H1 (cell line): Measurements from ENCODE around the gene FBLN5. TPM values are rescaled to one million over a fixed set of nuclear protein-coding genes. Genes with fewer than 3 reads are reported as not detected.

Source experiments
- CTCF ChIA-PET: fragments of 300-600 bp; sonication (Branson Sonifier 250); formaldehyde crosslinking; loops from one replicate; lab custom pipeline; 2021; ENCODE audit not compliant: partially characterized antibody; lab: Charles Lee
- POLR2A ChIA-PET: fragments of 300-600 bp; sonication (Branson Sonifier 250); formaldehyde crosslinking; loops from one replicate; lab custom pipeline; 2021; ENCODE audit warnings: inconsistent platforms; ENCODE audit not compliant: partially characterized antibody; lab: Charles Lee
- DNase-seq, 2 experiments: peaks; one replicate each; pipeline versions ENCODE4 v3.0.0 to v3.0.0-alpha.2; 2010 to 2022; ENCODE audit warnings: low spot score in 2 of 2, low read depth in 1 of 2, mixed read lengths in 1 of 2
- FAIRE-seq: peaks from 2 replicates; lab custom pipeline; 2011; peaks lifted over from hg19 to GRCh38; lab: Jason Lieb, UNC
- H2AFZ ChIP-seq: 2 replicates; pipeline ENCODE4 v1.8.1; 2012; ENCODE audit warnings: low read length, inconsistent platforms
- H2AK5ac ChIP-seq: 2 replicates; pipeline ENCODE4 v1.6.1; 2013; ENCODE audit warnings: low read depth, low read length
- H2BK120ac ChIP-seq: replicated peaks from 2 replicates; pipeline ENCODE3; 2013; ENCODE audit warnings: low read depth, low read length, inconsistent platforms
- H2BK12ac ChIP-seq: 2 replicates; pipeline ENCODE4 v1.6.1; 2013; ENCODE audit warnings: low read depth, low read length
- H2BK15ac ChIP-seq: 2 replicates; pipeline ENCODE4 v1.6.1; 2013; ENCODE audit warnings: low read length
- H2BK20ac ChIP-seq: 2 replicates; pipeline ENCODE4 v1.6.1; 2013; ENCODE audit warnings: low read length
- H2BK5ac ChIP-seq: 2 replicates; pipeline ENCODE4 v1.6.1; 2013; ENCODE audit warnings: low read depth, low read length
- H3K14ac ChIP-seq: 2 replicates; pipeline ENCODE4 v1.6.1; 2013; ENCODE audit warnings: inconsistent platforms; ENCODE audit not compliant: insufficient read length
- H3K18ac ChIP-seq: 2 replicates; pipeline ENCODE4 v1.6.1; 2013; ENCODE audit warnings: low read length; ENCODE audit errors: extremely low read depth
- H3K23ac ChIP-seq: 2 replicates; pipeline ENCODE4 v1.6.1; 2013; ENCODE audit warnings: inconsistent platforms; ENCODE audit not compliant: insufficient read length
- H3K23me2 ChIP-seq: 2 replicates; pipeline ENCODE4 v1.6.1; 2013; ENCODE audit warnings: low read depth, low read length
- H3K27ac ChIP-seq: 2 replicates; pipeline ENCODE4 v1.6.1; 2011; ENCODE audit warnings: low read depth, low read length, inconsistent platforms
- H3K27me3 ChIP-seq, 4 experiments: replicated peaks in 1 of 4; 1 replicate in 1 of 4; 2 replicates in 3 of 4; pipeline versions ENCODE4 v1.6.1 to v1.8.1; 2011 to 2013; ENCODE audit warnings: low read length in 3 of 4, mild to moderate bottlenecking in 3 of 4, inconsistent platforms in 2 of 4, mixed read lengths in 2 of 4, moderate library complexity in 1 of 4; ENCODE audit not compliant: control insufficient read depth in 3 of 4, insufficient read depth in 3 of 4; ENCODE audit errors: extremely low read depth in 1 of 4
- H3K36me3 ChIP-seq, 4 experiments: 2 replicates each; pipeline versions ENCODE4 v1.6.1 to v1.8.1; 2011 to 2013; ENCODE audit warnings: mild to moderate bottlenecking in 4 of 4, low read length in 3 of 4, moderate library complexity in 2 of 4, control low read depth in 1 of 4, inconsistent platforms in 1 of 4; ENCODE audit not compliant: insufficient read depth in 4 of 4, control insufficient read depth in 2 of 4
- H3K4ac ChIP-seq: replicated peaks from 2 replicates; pipeline ENCODE3; 2013; ENCODE audit warnings: low read length, low read depth, mixed read lengths, inconsistent platforms; ENCODE audit not compliant: insufficient read length
- H3K4me1 ChIP-seq, 4 experiments: replicated peaks in 1 of 4; 1 replicate in 1 of 4; 2 replicates in 3 of 4; pipeline versions ENCODE4 v1.6.1 to v1.8.1; 2011 to 2013; ENCODE audit warnings: low read length in 3 of 4, inconsistent platforms in 2 of 4, mixed read lengths in 1 of 4; ENCODE audit not compliant: insufficient read depth in 4 of 4, control insufficient read depth in 3 of 4
- H3K4me2 ChIP-seq, 2 experiments: 2 replicates each; pipeline versions ENCODE4 v1.6.1 to v1.8.1; 2011 to 2013; ENCODE audit warnings: low read depth in 2 of 2, low read length in 2 of 2, control low read depth in 1 of 2, inconsistent platforms in 1 of 2, mild to moderate bottlenecking in 1 of 2; ENCODE audit not compliant: insufficient read depth in 1 of 2
- H3K4me3 ChIP-seq, 4 experiments: fragments of 200-600, 300-600 bp in 1 of 4; sonication (generic), shearing (Covaris generic), sonication (Bioruptor Twin) in 1 of 4; 2 replicates each; pipeline versions ENCODE4 v1.5.1 to v1.8.1; 2011 to 2016; ENCODE audit warnings: low read length in 4 of 4, low read depth in 3 of 4, control low read depth in 2 of 4, inconsistent platforms in 2 of 4, mild to moderate bottlenecking in 2 of 4, mixed read lengths in 1 of 4, moderate library complexity in 1 of 4; ENCODE audit not compliant: insufficient read depth in 2 of 4; ENCODE audit errors: extremely low read depth in 1 of 4
- H3K56ac ChIP-seq: replicated peaks from 2 replicates; pipeline ENCODE3; 2013; ENCODE audit warnings: low read depth, mild to moderate bottlenecking, mixed read lengths, low read length, inconsistent platforms; ENCODE audit not compliant: insufficient read length
- H3K79me1 ChIP-seq: 2 replicates; pipeline ENCODE4 v1.6.1; 2013; ENCODE audit warnings: low read depth, low read length, control low read depth
- H3K79me2 ChIP-seq, 2 experiments: 2 replicates each; pipeline versions ENCODE4 v1.6.1 to v1.8.1; 2012 to 2013; ENCODE audit warnings: low read length in 2 of 2, mild to moderate bottlenecking in 2 of 2, inconsistent platforms in 1 of 2; ENCODE audit not compliant: insufficient read depth in 2 of 2, control insufficient read depth in 1 of 2
- H3K9ac ChIP-seq, 4 experiments: replicated peaks in 1 of 4; 1 replicate in 1 of 4; 2 replicates in 3 of 4; pipeline versions ENCODE4 v1.6.1 to v1.8.1; 2011 to 2013; ENCODE audit warnings: low read depth in 3 of 4, low read length in 3 of 4, control low read depth in 2 of 4, mild to moderate bottlenecking in 2 of 4, moderate library complexity in 2 of 4, inconsistent platforms in 1 of 4; ENCODE audit errors: extremely low read depth in 1 of 4
- H3K9me3 ChIP-seq, 2 experiments: 2 replicates each; pipeline versions ENCODE4 v1.6.1 to v1.8.1; 2012 to 2013; ENCODE audit warnings: mild to moderate bottlenecking in 2 of 2, moderate library complexity in 2 of 2, control low read depth in 1 of 2, inconsistent platforms in 1 of 2, low read depth in 1 of 2, low read length in 1 of 2, mixed read lengths in 1 of 2; ENCODE audit not compliant: insufficient read depth in 2 of 2
- H4K20me1 ChIP-seq, 2 experiments: replicated peaks in 1 of 2; 2 replicates each; pipeline versions ENCODE3 to v1.8.1; 2011 to 2013; ENCODE audit warnings: inconsistent platforms in 2 of 2, low read length in 2 of 2, mild to moderate bottlenecking in 1 of 2; ENCODE audit not compliant: insufficient read depth in 2 of 2, control insufficient read depth in 1 of 2
- H4K5ac ChIP-seq: 2 replicates; pipeline ENCODE4 v1.6.1; 2013; ENCODE audit warnings: low read length, low read depth, mixed read lengths, inconsistent platforms; ENCODE audit not compliant: insufficient read length
- H4K8ac ChIP-seq: 2 replicates; pipeline ENCODE4 v1.8.0; 2013; ENCODE audit warnings: mild to moderate bottlenecking, moderate library complexity, low read length, inconsistent platforms; ENCODE audit not compliant: insufficient read depth; ENCODE audit errors: extremely low read depth
- H4K91ac ChIP-seq: replicated peaks from 2 replicates; pipeline ENCODE3; 2013; ENCODE audit warnings: low read length, mixed read lengths, inconsistent platforms; ENCODE audit not compliant: insufficient read length
- CHD2 ChIP-seq: IDR thresholded peaks from 2 replicates; pipeline ENCODE4 v1.6.1; 2012; ENCODE audit warnings: low read length, improper control_type of control experiment
- WGBS, 2 experiments: shearing (Covaris generic) in 1 of 2; methylation state at CpG; one replicate each; pipeline versions ENCODE4 v1.1.6 to v1.1.7; 2013 to 2015; ENCODE audit warnings: low lambda C conversion rate in 2 of 2, mixed read lengths in 2 of 2, inconsistent platforms in 1 of 2, low coverage in 1 of 2, missing lambda C conversion rate in 1 of 2; ENCODE audit not compliant: insufficient replicate concordance in 2 of 2, insufficient coverage in 1 of 2, insufficient read length in 1 of 2; ENCODE audit errors: extremely low coverage in 1 of 2, missing lambda C conversion rate in 1 of 2; 5-methylcytosine and 5-hydroxymethylcytosine counted together
- polyA plus RNA-seq, 7 experiments: library from polyadenylated mRNA; depleted of rRNA in 3 of 7; stranded (reverse) in 5 of 7; unstranded in 2 of 7; fragments of >200 nt in 5 of 7; fragments of 200-250 nt in 2 of 7; gene quantifications; 1 replicate in 5 of 7; 2 replicates in 1 of 7; 4 replicates in 1 of 7; pipeline versions ENCODE4 v1.2.1 to v1.2.3, GENCODE V29; 2011 to 2013; ENCODE audit warnings: missing spikeins in 2 of 7, mixed read lengths in 2 of 7
- total RNA-seq: library from RNA; stranded (reverse); fragmentation: NEBNext Ultra II Directional; extraction: Animal tissue kit (Norgen Biotek cat#: 25700); gene quantifications from 2 replicates; pipeline ENCODE4 v1.2.1, GENCODE V29; 2021

The FBLN5 gene
- total and polyA plus RNA-seq, 2 of the 8 experiments (the other 6 are each of a cell fraction or from before 2014, with no cell fraction given) = 0.88 to 3.5 TPM

- FAIRE-seq = no peak
These were observed 29.2 kb downstream of the FBLN5 start for GRCh38 chr14:91918186-91918883.

More at GRCh38 chr14:91918186-91918883, 29.2 kb downstream of the FBLN5 start:
- Histone ChIP-seq H2BK120ac (no peak overlapping the region), H3K4me3 (no peak overlapping the region), H3K27ac (no peak overlapping the region), H3K23me2 (no peaks in the 10 kb centered on the region), H2BK15ac (no peak overlapping the region), H4K91ac (no peak overlapping the region), H3K79me1 (no peaks in the 10 kb centered on the region), H3K27me3 (no peaks in the 10 kb centered on the region), H3K36me3 (no peaks in the 10 kb centered on the region), H3K4me2 (no peak overlapping the region), H2AFZ (no peak overlapping the region), H3K14ac (no peak overlapping the region), H3K18ac (no peak overlapping the region), H2AK5ac (no peak overlapping the region), H3K9ac (no peak overlapping the region), H2BK5ac (no peak overlapping the region), H3K23ac (no peak overlapping the region), H2BK20ac (no peak overlapping the region), H4K5ac (no peak overlapping the region), H3K9me3 (no peaks in the 10 kb centered on the region), H3K4me1 (no peaks in the 10 kb centered on the region), H3K4ac (no peak overlapping the region), H3K56ac (no peak overlapping the region), H4K20me1 (no peaks in the 10 kb centered on the region), H3K79me2 (no peaks in the 10 kb centered on the region), H4K8ac (no peak overlapping the region), H2BK12ac (no peak overlapping the region)
- 91% methylated on average over 5 of the region's 5 CpGs; no CpG with 5 or more reads in 1 of the 2 experiments for WGBS, 2 experiments
- ChIA-PET POLR2A (no interaction called here), CTCF (interaction anchor here (1.0 to 1.3 kb wide), 2 partner anchors 26 to 78 kb away, joined by 3 to 4 read pairs; no protein-coding TSS in a partner anchor)
- no peak for TF ChIP-seq CHD2
- DNase-seq = no peak
